Muscle of leg (tissue), 11 donors: ENCODE measurements around the gene RSPH6A. TPM values are rescaled to one million over a fixed set of nuclear protein-coding genes. Genes with fewer than 3 reads are reported as not detected.

ENCODE experiments used
- DNase-seq: peaks from one replicate; pipeline ENCODE4 v3.0.0; 2013
- H3K27ac ChIP-seq: one replicate; pipeline ENCODE4 v1.5.1; 2013; ENCODE audit warnings: mild to moderate bottlenecking, low read length, control low read depth
- H3K27me3 ChIP-seq: one replicate; pipeline ENCODE4 v1.6.1; 2013; ENCODE audit warnings: low read length; ENCODE audit not compliant: control insufficient read depth, insufficient read depth
- H3K36me3 ChIP-seq: one replicate; pipeline ENCODE4 v1.6.1; 2013; ENCODE audit warnings: low read length; ENCODE audit not compliant: control insufficient read depth, insufficient read depth
- H3K4me1 ChIP-seq: one replicate; pipeline ENCODE4 v1.6.1; 2013; ENCODE audit warnings: low read length; ENCODE audit not compliant: control insufficient read depth, insufficient read depth
- H3K4me3 ChIP-seq: one replicate; pipeline ENCODE4 v1.5.1; 2013; ENCODE audit warnings: low read length, control low read depth
- H3K9me3 ChIP-seq: replicated peaks from 2 replicates; pipeline ENCODE4 v1.6.1; 2013; ENCODE audit warnings: low read depth, low read length; ENCODE audit not compliant: control insufficient read depth
- WGBS: methylation state at CpG from one replicate; pipeline ENCODE4 v1.1.5; 2013; ENCODE audit warnings: missing lambda C conversion rate; ENCODE audit not compliant: insufficient coverage; 5-methylcytosine and 5-hydroxymethylcytosine counted together
- polyA plus RNA-seq, 8 donors: library from polyadenylated mRNA; unstranded; fragments of 120-200 nt; gene quantifications; one replicate each; pipeline versions ENCODE4 v1.2.1 to v1.2.3, GENCODE V29; 2013; ENCODE audit warnings: inconsistent platforms in 1 of 8, low replicate concordance in 1 of 8; ENCODE audit not compliant: insufficient read length in 8 of 8, insufficient read depth in 1 of 8
- total RNA-seq: library from RNA; stranded (reverse); fragments of 120-200 nt; gene quantifications from one replicate; pipeline ENCODE4 v1.2.4, GENCODE V29; 2013

RSPH6A gene
- total and polyA plus RNA-seq, 9 donors = 0.05 to 0.11 (median 0.09) TPM; not detected in 6

GRCh38 chr19:45766296-45766868 lies 48.7 kb downstream of the RSPH6A start:
- peaks cover 5% of the 10 kb centered on the region for H3K27me3 ChIP-seq
- peaks cover 61% of the 10 kb centered on the region for H3K4me1 ChIP-seq
- no peak for DNase-seq
- H3K27ac ChIP-seq = peak overlapping the region; percentile 98
- H3K9me3 ChIP-seq = no peaks in the 10 kb centered on the region
- WGBS = 40% methylated on average over 17 of the region's 17 CpGs
- H3K36me3 ChIP-seq = peaks cover 18% of the 10 kb centered on the region
- H3K4me3 ChIP-seq = peak overlapping the region; percentile 89

- peaks cover 55% of the 10 kb centered on the region for H3K4me1 ChIP-seq
- H3K4me3 ChIP-seq = no peak overlapping the region
- peak overlapping the region; percentile 98 for H3K27ac ChIP-seq
- peaks cover 6% of the 10 kb centered on the region for H3K27me3 ChIP-seq
- H3K36me3 ChIP-seq = peaks cover 13% of the 10 kb centered on the region
- no peaks in the 10 kb centered on the region for H3K9me3 ChIP-seq
- no peak for DNase-seq
- 45% methylated on average over 18 of the region's 23 CpGs for WGBS
Observed at GRCh38 chr19:45765702-45766295, 49.3 kb downstream of the RSPH6A start.

GRCh38 chr19:45764945-45765701 lies 50.0 kb downstream of the RSPH6A start:
- WGBS = 35% methylated on average over 14 of the region's 21 CpGs
- H3K36me3 ChIP-seq = peaks cover 13% of the 10 kb centered on the region
- H3K4me1 ChIP-seq = peaks cover 51% of the 10 kb centered on the region
- peaks cover 6% of the 10 kb centered on the region for H3K27me3 ChIP-seq
- peak; percentile 60 for DNase-seq
- H3K9me3 ChIP-seq = no peaks in the 10 kb centered on the region
- H3K4me3 ChIP-seq = no peak overlapping the region
- H3K27ac ChIP-seq = peak overlapping the region; percentile 98

GRCh38 chr19:45764475-45764874 lies 50.6 kb downstream of the RSPH6A start:
- peaks cover 6% of the 10 kb centered on the region for H3K27me3 ChIP-seq

GRCh38 chr19:45763691-45764294 lies 51.3 kb downstream of the RSPH6A start:
- H3K4me1 ChIP-seq = peaks cover 46% of the 10 kb centered on the region
- WGBS = 30% methylated on average over 25 of the region's 27 CpGs
- H3K27me3 ChIP-seq = peaks cover 6% of the 10 kb centered on the region
- H3K36me3 ChIP-seq = peaks cover 11% of the 10 kb centered on the region
- DNase-seq = no peak
- H3K27ac ChIP-seq = peak overlapping the region; percentile 6
- no peaks in the 10 kb centered on the region for H3K9me3 ChIP-seq
- no peak overlapping the region for H3K4me3 ChIP-seq

More at GRCh38 chr19:45764475-45764874, 50.6 kb downstream of the RSPH6A start:
- no peak for DNase-seq
- peaks cover 46% of the 10 kb centered on the region for H3K4me1 ChIP-seq
- no peak overlapping the region for H3K4me3 ChIP-seq
- H3K36me3 ChIP-seq = peaks cover 11% of the 10 kb centered on the region
- H3K9me3 ChIP-seq = no peaks in the 10 kb centered on the region
- WGBS = 58% methylated on average over 3 of the region's 6 CpGs
- H3K27ac ChIP-seq = peak overlapping the region; percentile 98

- peaks cover 46% of the 10 kb centered on the region for H3K4me1 ChIP-seq
- WGBS = 84% methylated on average over 12 of the region's 15 CpGs
- H3K9me3 ChIP-seq = no peaks in the 10 kb centered on the region
- H3K4me3 ChIP-seq = no peak overlapping the region
- peaks cover 11% of the 10 kb centered on the region for H3K36me3 ChIP-seq
- H3K27me3 ChIP-seq = peaks cover 6% of the 10 kb centered on the region
- DNase-seq = no peak
- H3K27ac ChIP-seq = no peak overlapping the region
Observed at GRCh38 chr19:45762870-45763631, 52.1 kb downstream of the RSPH6A start.

GRCh38 chr19:45761714-45762113 lies 53.4 kb downstream of the RSPH6A start:
- Histone ChIP-seq H3K27ac (no peak overlapping the region), H3K9me3 (no peaks in the 10 kb centered on the region), H3K4me3 (no peak overlapping the region), H3K4me1 (peaks cover 38% of the 10 kb centered on the region), H3K27me3 (peaks cover 4% of the 10 kb centered on the region), H3K36me3 (peaks cover 11% of the 10 kb centered on the region)
- no peak for DNase-seq
- 65% methylated on average over 16 of the region's 17 CpGs for WGBS

GRCh38 chr19:45758921-45759320 lies 56.2 kb downstream of the RSPH6A start:
- H3K4me1 ChIP-seq = peaks cover 10% of the 10 kb centered on the region
- H3K27ac ChIP-seq = no peak overlapping the region
- 62% methylated on average over 8 of the region's 9 CpGs for WGBS

GRCh38 chr19:45757695-45758094 lies 57.4 kb downstream of the RSPH6A start:
- H3K27ac ChIP-seq = no peak overlapping the region
- no peak for DNase-seq
- no peaks in the 10 kb centered on the region for H3K36me3 ChIP-seq
- H3K27me3 ChIP-seq = peaks cover 4% of the 10 kb centered on the region
- no peaks in the 10 kb centered on the region for H3K9me3 ChIP-seq
- no peaks in the 10 kb centered on the region for H3K4me1 ChIP-seq
- H3K4me3 ChIP-seq = no peak overlapping the region
- WGBS = 71% methylated on average over 6 of the region's 9 CpGs

More at GRCh38 chr19:45758921-45759320, 56.2 kb downstream of the RSPH6A start:
- no peaks in the 10 kb centered on the region for H3K36me3 ChIP-seq
- peaks cover 4% of the 10 kb centered on the region for H3K27me3 ChIP-seq
- no peak for DNase-seq
- H3K9me3 ChIP-seq = no peaks in the 10 kb centered on the region
- no peak overlapping the region for H3K4me3 ChIP-seq
